GM23248 (cell line): Measurements from ENCODE around the gene TP53I13.

Experiments
- EZH2 ChIP-seq: fragments of 200-600 bp; sonication (generic); IDR thresholded peaks from 2 replicates; pipeline ENCODE4 v1.6.1; 2018; ENCODE audit warnings: antibody characterized with exemption, mild to moderate bottlenecking; ENCODE audit not compliant: insufficient read depth, poor library complexity, severe bottlenecking
- EZH2phosphoT487 ChIP-seq: fragments of 200-600 bp; sonication (generic); IDR thresholded peaks from 2 replicates; pipeline ENCODE4 v1.6.1; 2018; ENCODE audit warnings: antibody characterized with exemption, moderate library complexity, mild to moderate bottlenecking, low read depth; ENCODE audit not compliant: insufficient read depth

DNA sequence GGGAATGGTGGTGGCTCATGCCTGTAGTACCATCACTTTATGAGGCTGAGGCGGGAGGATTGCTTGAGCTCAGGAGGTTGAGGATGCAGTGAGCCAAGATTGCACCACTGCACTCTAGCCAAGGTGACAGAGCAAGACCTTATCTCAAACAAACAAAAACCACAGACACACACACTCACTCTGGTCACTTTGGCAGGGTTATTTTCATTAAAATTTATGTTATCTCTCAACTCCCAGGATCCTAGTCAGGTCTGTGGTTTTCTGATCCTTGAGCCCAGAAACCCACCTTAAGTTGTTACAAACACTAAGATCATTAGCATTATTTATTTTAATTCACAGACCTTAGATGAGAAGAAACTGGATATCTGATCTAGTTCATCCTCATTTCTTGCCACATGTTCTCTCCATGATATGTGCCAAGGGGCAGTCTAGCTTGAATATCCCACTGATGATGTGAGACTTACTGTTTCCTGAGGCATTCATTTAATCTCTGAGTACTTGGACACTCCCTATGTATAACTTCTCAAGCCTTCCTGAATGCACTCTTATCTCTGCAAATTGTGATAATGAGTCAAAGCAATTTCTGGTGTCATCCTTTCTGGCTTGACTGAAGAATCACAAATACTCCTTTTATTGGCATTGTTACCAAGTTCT, 11.3 kb upstream of the TP53I13 start:
- TF ChIP-seq EZH2phosphoT487: no peak
- TF ChIP-seq EZH2: no peak
